Liver (tissue), 9 donors: ENCODE results near the gene COL27A1. TPM values are rescaled to one million over a fixed set of nuclear protein-coding genes. Genes with fewer than 3 reads are reported as not detected.

ENCODE experiments used
- DNase-seq: peaks from one replicate; pipeline ENCODE4 v3.0.0-alpha.2; 2017; ENCODE audit warnings: low spot score
- H3K27ac ChIP-seq, 2 donors: one replicate each; pipeline ENCODE4 v1.7.0; 2013; ENCODE audit warnings: inconsistent platforms in 2 of 2, low read length in 2 of 2, control low read depth in 1 of 2, low read depth in 1 of 2, mild to moderate bottlenecking in 1 of 2
- H3K27me3 ChIP-seq, 4 donors: one replicate each; pipeline versions ENCODE4 v1.6.1 to v1.7.0; 2013; ENCODE audit warnings: low read length in 3 of 4, inconsistent platforms in 1 of 4, mild to moderate bottlenecking in 1 of 4, moderate library complexity in 1 of 4; ENCODE audit not compliant: control insufficient read depth in 4 of 4, insufficient read depth in 4 of 4
- H3K36me3 ChIP-seq, 4 donors: one replicate each; pipeline versions ENCODE4 v1.6.1 to v1.7.0; 2013; ENCODE audit warnings: low read length in 3 of 4, mild to moderate bottlenecking in 3 of 4, low read depth in 1 of 4, moderate library complexity in 1 of 4; ENCODE audit not compliant: control insufficient read depth in 4 of 4, insufficient read depth in 3 of 4
- H3K4me1 ChIP-seq, 4 donors: one replicate each; pipeline versions ENCODE4 v1.6.1 to v1.7.0; 2013; ENCODE audit warnings: low read length in 3 of 4, mild to moderate bottlenecking in 3 of 4, moderate library complexity in 1 of 4; ENCODE audit not compliant: control insufficient read depth in 4 of 4, insufficient read depth in 4 of 4
- H3K4me3 ChIP-seq, 3 donors: one replicate each; pipeline versions ENCODE4 v1.6.1 to v1.7.0; 2013; ENCODE audit warnings: low read length in 3 of 3, control low read depth in 1 of 3, low read depth in 1 of 3, mild to moderate bottlenecking in 1 of 3
- H3K9ac ChIP-seq, 2 donors: one replicate each; pipeline ENCODE4 v1.7.0; 2013; ENCODE audit warnings: low read length in 2 of 2, mild to moderate bottlenecking in 2 of 2, moderate library complexity in 2 of 2, control low read depth in 1 of 2, low read depth in 1 of 2
- H3K9me3 ChIP-seq, 4 donors: one replicate each; pipeline versions ENCODE4 v1.6.1 to v1.7.0; 2013; ENCODE audit warnings: low read length in 3 of 4; ENCODE audit not compliant: control insufficient read depth in 4 of 4
- ATF3 ChIP-seq: IDR thresholded peaks from 2 replicates; pipeline ENCODE4 v1.6.1; 2016; ENCODE audit warnings: antibody characterized with exemption
- CTCF ChIP-seq: fragments of 150-350 bp; IDR thresholded peaks from 2 replicates; pipeline ENCODE4 v1.5.1; 2017; ENCODE audit warnings: improper control_type of control experiment, low read depth, low read length; ENCODE audit not compliant: missing input control
- EGR1 ChIP-seq, 2 donors: IDR thresholded peaks; 2 replicates each; pipeline ENCODE4 v1.6.1; 2016 to 2018; ENCODE audit warnings: antibody characterized with exemption in 2 of 2, low read depth in 2 of 2
- FOXA1 ChIP-seq: IDR thresholded peaks from 2 replicates; pipeline ENCODE4 v1.6.1; 2016; ENCODE audit warnings: antibody characterized with exemption
- FOXA2 ChIP-seq: IDR thresholded peaks from 2 replicates; pipeline ENCODE4 v1.6.1; 2016; ENCODE audit warnings: antibody characterized with exemption
- GABPA ChIP-seq, 2 donors: IDR thresholded peaks in 1 of 2; conservative IDR thresholded peaks in 1 of 2; 2 replicates each; pipeline ENCODE4 v1.6.1; 2016; ENCODE audit warnings: antibody characterized with exemption in 2 of 2, mild to moderate bottlenecking in 1 of 2, moderate library complexity in 1 of 2
- HNF4A ChIP-seq, 2 donors: conservative IDR thresholded peaks; 2 replicates each; pipeline ENCODE4 v1.6.1; 2016; ENCODE audit warnings: antibody characterized with exemption in 2 of 2, mild to moderate bottlenecking in 2 of 2
- HNF4G ChIP-seq: IDR thresholded peaks from 2 replicates; pipeline ENCODE4 v1.6.1; 2016; ENCODE audit warnings: antibody characterized with exemption
- JUND ChIP-seq, 2 donors: IDR thresholded peaks; 2 replicates each; pipeline ENCODE4 v1.6.1; 2016; ENCODE audit warnings: antibody characterized with exemption in 2 of 2
- MAX ChIP-seq: IDR thresholded peaks from 2 replicates; pipeline ENCODE4 v1.6.1; 2016; ENCODE audit warnings: antibody characterized with exemption
- NR2F2 ChIP-seq: IDR thresholded peaks from 2 replicates; pipeline ENCODE4 v1.6.1; 2016; ENCODE audit warnings: antibody characterized with exemption
- RAD21 ChIP-seq, 2 donors: IDR thresholded peaks; 2 replicates each; pipeline ENCODE4 v1.6.1; 2016; ENCODE audit warnings: antibody characterized with exemption in 2 of 2, mild to moderate bottlenecking in 2 of 2
- REST ChIP-seq: IDR thresholded peaks from 2 replicates; pipeline ENCODE4 v1.6.1; 2016; ENCODE audit warnings: antibody characterized with exemption, mild to moderate bottlenecking
- RXRA ChIP-seq, 2 donors: IDR thresholded peaks; 2 replicates each; pipeline ENCODE4 v1.6.1; 2017 to 2018; ENCODE audit warnings: antibody characterized with exemption in 2 of 2, mild to moderate bottlenecking in 1 of 2
- SP1 ChIP-seq: IDR thresholded peaks from 2 replicates; pipeline ENCODE4 v1.6.1; 2018; ENCODE audit warnings: antibody characterized with exemption, mild to moderate bottlenecking
- TAF1 ChIP-seq: conservative IDR thresholded peaks from 2 replicates; pipeline ENCODE4 v1.6.1; 2016; ENCODE audit warnings: antibody characterized with exemption, mild to moderate bottlenecking
- YY1 ChIP-seq: IDR thresholded peaks from 2 replicates; pipeline ENCODE4 v1.6.1; 2016; ENCODE audit warnings: antibody characterized with exemption, mild to moderate bottlenecking
- ZBTB33 ChIP-seq: IDR thresholded peaks from 2 replicates; pipeline ENCODE4 v1.6.1; 2016; ENCODE audit warnings: antibody characterized with exemption
- WGBS: extraction: QIAGEN DNeasy Blood & Tissue Kit; methylation state at CpG from one replicate; pipeline ENCODE4 v1.1.7; 2013; 5-methylcytosine and 5-hydroxymethylcytosine counted together
- polyA plus RNA-seq, 2 donors: library from polyadenylated mRNA; stranded (reverse) in 1 of 2; unstranded in 1 of 2; fragments of 200-250 nt in 1 of 2; fragments of >200 nt in 1 of 2; fragmentation: Nextera tagmentation in 1 of 2; extraction: Ambion mirVana in 1 of 2; gene quantifications; one replicate each; pipeline versions ENCODE4 v1.2.1 to v1.2.3, GENCODE V29; 2013 to 2015
- total RNA-seq, 2 donors: library from RNA; depleted of rRNA; stranded (reverse); fragments of >200 nt; gene quantifications; one replicate each; pipeline ENCODE4 v1.2.3, GENCODE V29; 2014
- donor health status: healthy.
- donor health status: healthy.
- donor health status: healthy.
- donor health status: healthy.
- donor health status: healthy.

COL27A1 gene
- total and polyA plus RNA-seq, 4 donors, result 7.0 to 20.4 (median 12.0) TPM

GRCh38 chr9:114336699-114337395 is 181.5 kb downstream of the COL27A1 start:
- DNase-seq, result no peak
- Histone ChIP-seq H3K4me3 (no peak overlapping the region), H3K27ac (no peak overlapping the region), H3K27me3 (no peaks in the 10 kb centered on the region), H3K9ac (no peak overlapping the region), H3K36me3 (peaks cover 5 to 52% (median 30%) of the 10 kb centered on the region in 4 donors), H3K9me3 (no peaks in the 10 kb centered on the region), H3K4me1 (peaks cover 0 to 6% (median 0%) of the 10 kb centered on the region in 4 donors)
- WGBS, result 96% methylated on average over 23 of the region's 23 CpGs
- TF ChIP-seq HNF4A (conservative IDR thresholded peaks at IDR 0.05) (no peak), YY1 (no peak), GABPA (IDR thresholded peaks at IDR 0.05 in 1 of 2, conservative IDR thresholded peaks at IDR 0.05 in 1 of 2) (no peak), CTCF (no peak), RXRA (IDR thresholded peaks at IDR 0.05) (no peak), RAD21 (IDR thresholded peaks at IDR 0.05) (no peak), NR2F2 (no peak), ZBTB33 (no peak), MAX (no peak), SP1 (no peak), JUND (IDR thresholded peaks at IDR 0.05) (no peak), TAF1 (no peak), EGR1 (IDR thresholded peaks at IDR 0.05; ENCODE audit: low read depth in 2 of 2) (no peak), FOXA1 (no peak), REST (no peak), ATF3 (no peak), HNF4G (no peak), FOXA2 (no peak)
